GM21529 (cell line): Measurements from ENCODE around the gene GPR107.
"Not testable (repeated sequence)": the region's sequence is repeated elsewhere in the genome, so short reads cannot be mapped to it uniquely, and the experiment has no call there.

Experiments used
- ATAC-seq: cut with Tn5 transposase; IDR thresholded peaks from one replicate; pipeline ENCODE4 v1.9.1; 2021; ENCODE audit not compliant: unreplicated experiment

Gene GPR107

GRCh38 chr9:130053504-130054324 is at the start of gene GPR107:
GPR107 (plus strand) TSS chr9:130053906; CDS start chr9:130053933, 27 bp downstream.
- ATAC-seq: peak; percentile 81

- no peak for ATAC-seq
These were observed 49.7 kb upstream of the GPR107 start for GRCh38 chr9:130003943-130004552.

- not testable (repeated sequence) for ATAC-seq
These were observed 46.8 kb upstream of the GPR107 start for GRCh38 chr9:130006952-130007351.

GRCh38 chr9:130008538-130008937 is 45.2 kb upstream of the GPR107 start:
- ATAC-seq: no peak

GRCh38 chr9:130009546-130009945 is 44.2 kb upstream of the GPR107 start:
- not testable (repeated sequence) for ATAC-seq

GRCh38 chr9:130010151-130010988 is 43.3 kb upstream of the GPR107 start:
- ATAC-seq: no peak

GRCh38 chr9:130013326-130013725 is 40.4 kb upstream of the GPR107 start:
- no peak for ATAC-seq

- no peak for ATAC-seq
These were observed 38.2 kb upstream of the GPR107 start for GRCh38 chr9:130015353-130016019.

- ATAC-seq: no peak
These were observed 36.6 kb upstream of the GPR107 start for GRCh38 chr9:130017076-130017475.

GRCh38 chr9:130017510-130017909 is 36.2 kb upstream of the GPR107 start:
- not testable (repeated sequence) for ATAC-seq

GRCh38 chr9:130018265-130018664 is 35.4 kb upstream of the GPR107 start:
- ATAC-seq: no peak

- no peak for ATAC-seq
These were observed 33.1 kb upstream of the GPR107 start for GRCh38 chr9:130020618-130021017.

- no peak for ATAC-seq
These were observed 32.6 kb upstream of the GPR107 start for GRCh38 chr9:130021123-130021522.

GRCh38 chr9:130021842-130022241 is 31.9 kb upstream of the GPR107 start:
- not testable (repeated sequence) for ATAC-seq

- ATAC-seq: no peak
These were observed 31.1 kb upstream of the GPR107 start for GRCh38 chr9:130022566-130023143.

- ATAC-seq: peak; percentile 50
These were observed 30.4 kb upstream of the GPR107 start for GRCh38 chr9:130023144-130023787.

GRCh38 chr9:130023994-130024596 is 29.6 kb upstream of the GPR107 start:
- ATAC-seq: no peak

GRCh38 chr9:130024597-130024994 is 29.1 kb upstream of the GPR107 start:
- ATAC-seq: no peak

GRCh38 chr9:130026583-130027340 is 26.9 kb upstream of the GPR107 start:
- no peak for ATAC-seq
